K562 (cell line): ENCODE data around the gene IFT122. TPM values are rescaled to one million over a fixed set of nuclear protein-coding genes. Genes with fewer than 3 reads are reported as not detected.
A peak's percentile ranks its signal among the peaks of the same experiment; 100 is the strongest.
"Not testable (repeated sequence)": the region's sequence is repeated elsewhere in the genome, so short reads cannot be mapped to it uniquely, and the experiment has no call there.

Source experiments
- ATAC-seq: fragments of 200-7000 bp; cut with Tn5 transposase; 3 replicates; pipeline ENCODE4 v1.9.1; 2020; ENCODE audit warnings: moderate library complexity
- BruUV-seq: library from RNA; stranded (reverse); fragments of 400-500 nt; replicated peaks from 2 replicates; lab custom pipeline; 2021; lab: Mats Ljungman, UMichigan
- CTCF ChIA-PET: fragments of 300-600 bp; formaldehyde crosslinking; extraction: SDS; loops from one replicate; lab custom pipeline; 2021; ENCODE audit warnings: low intra/inter-chr PET ratio; lab: Yijun Ruan, JAX
- POLR2A ChIA-PET: fragments of 300-600, 350-650 bp; sonication (Branson Sonifier 250); formaldehyde crosslinking; extraction: SDS; loops from one replicate; lab custom pipeline; 2021; ENCODE audit warnings: antibody characterized with exemption, inconsistent platforms; lab: Yijun Ruan, JAX
- DNase-seq, 4 experiments: peaks; one replicate each; pipeline versions ENCODE4 v3.0.0 to v3.0.0-alpha.2; 2011 to 2018; ENCODE audit warnings: low spot score in 3 of 4, mixed read lengths in 3 of 4; ENCODE audit errors: extremely low read depth in 1 of 4
- FAIRE-seq: peaks from 2 replicates; lab custom pipeline; 2011; peaks lifted over from hg19 to GRCh38; lab: Jason Lieb, UNC
- H2AFZ ChIP-seq: 2 replicates; pipeline ENCODE4 v1.6.0; 2011; ENCODE audit warnings: low read depth, low read length, control low read depth, inconsistent platforms
- H3K27ac ChIP-seq: fragments of 200-600 bp; 3 replicates; pipeline ENCODE4 v1.8.0; 2011; ENCODE audit warnings: low read depth, mild to moderate bottlenecking, control low read depth, inconsistent platforms, low read length, moderate library complexity, mixed read lengths; ENCODE audit errors: extremely low read depth
- H3K27me3 ChIP-seq, 2 experiments: fragments of 300-600 bp in 1 of 2; 2 replicates in 1 of 2; 3 replicates in 1 of 2; pipeline versions ENCODE4 v1.6.0 to v1.8.0; 2011; ENCODE audit warnings: inconsistent platforms in 2 of 2, low read length in 2 of 2, mild to moderate bottlenecking in 1 of 2, mixed read lengths in 1 of 2, moderate library complexity in 1 of 2; ENCODE audit not compliant: control insufficient read depth in 2 of 2, insufficient read depth in 2 of 2
- H3K36me3 ChIP-seq: fragments of 300-600 bp; 3 replicates; pipeline ENCODE4 v1.8.0; 2011; ENCODE audit warnings: mild to moderate bottlenecking, low read length, inconsistent platforms; ENCODE audit not compliant: control insufficient read depth, insufficient read depth
- H3K4me1 ChIP-seq, 2 experiments: fragments of 200-600 bp in 1 of 2; replicated peaks in 1 of 2; 2 replicates in 1 of 2; 3 replicates in 1 of 2; pipeline versions ENCODE4 v1.5.1 to v1.8.0; 2011; ENCODE audit warnings: inconsistent platforms in 2 of 2, low read length in 2 of 2, mild to moderate bottlenecking in 1 of 2, mixed read lengths in 1 of 2, moderate library complexity in 1 of 2; ENCODE audit not compliant: control insufficient read depth in 2 of 2, insufficient read depth in 2 of 2
- H3K4me2 ChIP-seq: 2 replicates; pipeline ENCODE4 v1.6.1; 2011; ENCODE audit warnings: low read length, control low read depth, inconsistent platforms, mixed read lengths; ENCODE audit not compliant: insufficient read depth
- H3K4me3 ChIP-seq: fragments of 200-600 bp; sonication (generic), shearing (Covaris generic); 2 replicates; pipeline ENCODE4 v1.5.1; 2016; ENCODE audit warnings: control low read depth, inconsistent platforms
- H3K79me2 ChIP-seq: fragments of 200-600 bp; 3 replicates; pipeline ENCODE4 v1.8.0; 2011; ENCODE audit warnings: low read length, inconsistent platforms; ENCODE audit not compliant: control insufficient read depth, insufficient read depth
- H3K9ac ChIP-seq, 2 experiments: 2 replicates each; pipeline versions ENCODE4 v1.6.0 to v1.6.1; 2011; ENCODE audit warnings: low read depth in 2 of 2, low read length in 2 of 2, control low read depth in 1 of 2, inconsistent platforms in 1 of 2, mild to moderate bottlenecking in 1 of 2, mixed read lengths in 1 of 2; ENCODE audit not compliant: insufficient read depth in 1 of 2
- H3K9me1 ChIP-seq: one replicate; pipeline ENCODE4 v1.6.0; 2011; ENCODE audit warnings: inconsistent platforms, mild to moderate bottlenecking, low read length, moderate library complexity; ENCODE audit not compliant: control insufficient read depth, insufficient read depth
- H3K9me3 ChIP-seq: replicated peaks from 2 replicates; pipeline ENCODE4 v1.5.1; 2011; ENCODE audit warnings: low read depth, low read length, inconsistent platforms; ENCODE audit not compliant: control insufficient read depth, insufficient read depth
- H4K20me1 ChIP-seq: replicated peaks from 2 replicates; pipeline ENCODE4 v1.6.1; 2011; ENCODE audit warnings: low read length, inconsistent platforms, mixed read lengths; ENCODE audit not compliant: control insufficient read depth, insufficient read depth
- ARID1B ChIP-seq: fragments of 450-650 bp; IDR thresholded peaks from 2 replicates; pipeline ENCODE4 v1.6.1; 2016; ENCODE audit warnings: antibody characterized with exemption, mild to moderate bottlenecking, inconsistent platforms
- FOXJ2 ChIP-seq: fragments of 200-800 bp; sonication (Bioruptor generic); IDR thresholded peaks from 2 replicates; pipeline ENCODE4 v1.6.1; 2016; ENCODE audit warnings: missing genetic modification characterization, missing compliant biosample characterization
- HMBOX1 ChIP-seq: sonication (generic); IDR thresholded peaks from 2 replicates; pipeline ENCODE4 v1.6.1; 2016
- L3MBTL2 ChIP-seq: fragments of 450-650 bp; IDR thresholded peaks from 2 replicates; pipeline ENCODE4 v1.6.1; 2016; ENCODE audit warnings: mild to moderate bottlenecking, moderate library complexity
- MNT ChIP-seq, 2 experiments: fragments of 450-650 bp; conservative IDR thresholded peaks; 2 replicates each; pipeline ENCODE4 v1.6.1; 2017; ENCODE audit warnings: mild to moderate bottlenecking in 2 of 2, moderate library complexity in 2 of 2
- NFIC ChIP-seq: fragments of 450-650 bp; IDR thresholded peaks from 2 replicates; pipeline ENCODE4 v1.6.1; 2017; ENCODE audit warnings: mild to moderate bottlenecking, inconsistent platforms
- NRF1 ChIP-seq, 2 experiments: fragments of 450-650 bp; IDR thresholded peaks in 1 of 2; conservative IDR thresholded peaks in 1 of 2; 2 replicates each; pipeline ENCODE4 v1.6.1; 2014; ENCODE audit warnings: mild to moderate bottlenecking in 2 of 2
- OTX1 ChIP-seq: fragments of 450-650 bp; formaldehyde crosslinking; IDR thresholded peaks from 2 replicates; pipeline ENCODE4 v1.4.0; 2022; ENCODE audit warnings: mild to moderate bottlenecking
- RFX1 ChIP-seq: fragments of 450-650 bp; IDR thresholded peaks from 2 replicates; pipeline ENCODE4 v1.6.1; 2016; ENCODE audit warnings: mild to moderate bottlenecking, moderate library complexity
- TFAP4 ChIP-seq: sonication (generic); formaldehyde crosslinking; IDR thresholded peaks from 2 replicates; pipeline ENCODE4 v1.8.0; 2022; ENCODE audit warnings: missing genetic modification reagents, mild to moderate bottlenecking, moderate library complexity, borderline replicate concordance
- VEZF1 ChIP-seq: fragments of 200-800 bp; sonication (Bioruptor generic); IDR thresholded peaks from 2 replicates; pipeline ENCODE4 v1.6.1; 2017; ENCODE audit warnings: missing genetic modification characterization, missing compliant biosample characterization
- ZNF280B ChIP-seq: fragments of 250-450 bp; sonication (Bioruptor Pico); IDR thresholded peaks from 2 replicates; pipeline ENCODE4 v1.5.1; 2021; ENCODE audit warnings: mild to moderate bottlenecking
- WGBS: fragments of 100-300 bp; shearing (Covaris generic); methylation state at CpG from one replicate; pipeline ENCODE4 v1.1.6; 2016; ENCODE audit warnings: low coverage, mixed read lengths; ENCODE audit not compliant: insufficient coverage; ENCODE audit errors: missing lambda C conversion rate; 5-methylcytosine and 5-hydroxymethylcytosine counted together
- in situ Hi-C: fragments of 300-500 bp; cut with MboI; formaldehyde crosslinking; loops from 4 replicates; pipeline ENCODE4 v1.15.0; 2018; ENCODE audit warnings: inconsistent platforms, mixed read lengths
- intact Hi-C: fragments of 100-400 bp; cut with micrococcal nuclease; formaldehyde crosslinking; loops from 2 replicates; pipeline ENCODE4 v1.14.2; 2022
- polyA plus RNA-seq, 8 experiments: library from polyadenylated mRNA; depleted of rRNA in 4 of 8; stranded (reverse) in 5 of 8; unstranded in 3 of 8; fragments of >200 nt; fragmentation: Nextera tagmentation in 2 of 8; fragmentation: Illumina TruSeq in 1 of 8; extraction: Ambion mirVana in 2 of 8; extraction: Trizol in 1 of 8; gene quantifications; 2 replicates each; pipeline versions ENCODE4 v1.2.1 to v1.2.3, GENCODE V29; 2011 to 2014; ENCODE audit warnings: inconsistent platforms in 1 of 8, missing spikeins in 1 of 8
- total RNA-seq, 7 experiments: library from RNA; depleted of rRNA in 6 of 7; stranded (reverse); fragments of >200 nt in 6 of 7; fragmentation: Illumina TruSeq in 2 of 7; extraction: Trizol in 2 of 7; gene quantifications; 2 replicates each; pipeline versions ENCODE4 v1.2.1 to v1.2.3, GENCODE V29; 2011 to 2021; ENCODE audit warnings: low replicate concordance in 1 of 7

Gene IFT122
- total and polyA plus RNA-seq, 9 of the 15 experiments (the other 6 are each of a cell fraction or from before 2014, with no cell fraction given): 2.4 to 11.5 (median 7.7) TPM

- TF ChIP-seq ZNF280B: no peak
- no peak for TF ChIP-seq HMBOX1
- TF ChIP-seq OTX1 (CRISPR knock-in tag): no peak
Measured at GRCh38 chr3:129476586-129476985, 36.6 kb downstream of the IFT122 start (continued).

- POLR2A ChIA-PET: interaction anchor here (0.6 to 2.1 kb wide), 4 partner anchors 8 to 391 kb away, joined by 3 to 4 read pairs (median 4); partner anchors contain the start of genes IFT122 and MBD4
- TF ChIP-seq VEZF1 (CRISPR knock-in tag) (peak; percentile 74), MNT (conservative IDR thresholded peaks at IDR 0.05) (peak in 1 of 2 experiments; percentile 63; a peak in 2 of 4 replicates), ARID1B (0 out of 2 replicates have a peak, but pooled peaks have one; percentile 16), RFX1 (peak; percentile 94), TFAP4 (CRISPR knock-in tag) (peak; percentile 54; the same call in 1 of the 2 replicates), L3MBTL2 (peak; percentile 34; the same call in 1 of the 2 replicates), NFIC (peak; percentile 96), NRF1 (conservative IDR thresholded peaks at IDR 0.05 in 1 of 2, IDR thresholded peaks at IDR 0.05 in 1 of 2) (0 out of 4 replicates have a peak, but pooled peaks of 1 of the 2 experiments have one; percentile 14), FOXJ2 (tag) (peak; percentile 76)
- TF ChIP-seq, all 486 proteins: peak for 9; not testable (repeated sequence) for 477
- H3K9me1 ChIP-seq, H3K4me3 ChIP-seq, H3K27me3 ChIP-seq, H3K4me2 ChIP-seq, BruUV-seq, H3K9me3 ChIP-seq, H4K20me1 ChIP-seq, H3K27ac ChIP-seq, CTCF ChIA-PET, H3K79me2 ChIP-seq, H2AFZ ChIP-seq: not testable (repeated sequence)
- WGBS: 32% methylated on average over 4 of the region's 11 CpGs
- peaks cover 14 to 21% of the 10 kb centered on the region in 2 experiments; a peak in 4 of 5 replicates for H3K4me1 ChIP-seq
- intact Hi-C loops (loop anchor here (5.0 kb wide), 1 partner anchor 39 kb away; the partner anchor contains the start of gene IFT122), in situ Hi-C loops (loop anchor here (5.0 kb wide), 2 partner anchors 351 to 614 kb away; no protein-coding TSS in a partner anchor)
- FAIRE-seq: peak; percentile 100
- peak; percentile 75 for ATAC-seq
- peak overlapping the region in 1 of 2 experiments; percentile 72; a peak in 1 of 4 replicates for H3K9ac ChIP-seq
- peak; percentile 21 to 70 (median 46) for DNase-seq
- H3K36me3 ChIP-seq: peaks cover 26% of the 10 kb centered on the region; the same call in 2 of the 3 replicates
Measured at GRCh38 chr3:129481225-129481765, 41.3 kb downstream of the IFT122 start.
